ENCODE data around the gene PDRG1.
"Not testable (repeated sequence)": the region's sequence is repeated elsewhere in the genome, so short reads cannot be mapped to it uniquely, and the experiment has no call there.

The PDRG1 gene

GRCh38 chr20:31923388-31924331 is 28.2 kb downstream of the PDRG1 start:
- ChIA-PET CTCF (interaction anchor here (1.1 to 2.0 kb wide), 4 partner anchors 27 to 71 kb away, joined by 3 to 6 read pairs (median 4); partner anchors contain the start of gene PDRG1), POLR2A (no interaction called here)
- WGBS (ENCODE audit: insufficient coverage) = 60% methylated on average over 5 of the region's 13 CpGs

GRCh38 chr20:31922588-31922987 is 29.3 kb downstream of the PDRG1 start:
- 100% methylated on average over 3 of the region's 4 CpGs for WGBS (ENCODE audit: insufficient coverage)
- H3K9me3 ChIP-seq (ENCODE audit: control extremely low read depth in 1 of 5, control insufficient read depth in 4 of 5, insufficient read depth in 2 of 5, low read depth in 1 of 5, low read length in 4 of 5) = no peaks in the 10 kb centered on the region
- CTCF ChIA-PET = no interaction called here
- DNase-seq = no peak
- no peaks in the 10 kb centered on the region for H3K36me3 ChIP-seq (ENCODE audit: control insufficient read depth in 4 of 4, insufficient read depth in 4 of 4, low read length in 3 of 4)
- no peak overlapping the region for H3K27ac ChIP-seq (ENCODE audit: insufficient read depth in 1 of 2, low read depth in 1 of 2, low read length in 2 of 2, poor library complexity in 1 of 2, severe bottlenecking in 2 of 2)
- peaks cover 0 to 22% (median 11%) of the 10 kb centered on the region in 4 experiments for H3K4me1 ChIP-seq (ENCODE audit: control extremely low read depth in 1 of 4, control insufficient read depth in 4 of 4, insufficient read depth in 4 of 4, low read length in 3 of 4)
- POLR2A ChIA-PET = no interaction called here
- H3K27me3 ChIP-seq (replicated peaks in 2 of 5; ENCODE audit: control insufficient read depth in 4 of 5, insufficient read depth in 5 of 5, low read length in 4 of 5) = no peaks in the 10 kb centered on the region
- no peak overlapping the region for H3K4me3 ChIP-seq (ENCODE audit: control insufficient read depth in 1 of 7, extremely low read depth in 1 of 7, insufficient read depth in 4 of 7, low read depth in 2 of 7, low read length in 6 of 7)

More at GRCh38 chr20:31923388-31924331, 28.2 kb downstream of the PDRG1 start:
- peaks cover 0 to 13% (median under 1%) of the 10 kb centered on the region in 4 experiments for H3K4me1 ChIP-seq (ENCODE audit: control extremely low read depth in 1 of 4, control insufficient read depth in 4 of 4, insufficient read depth in 4 of 4, low read length in 3 of 4)
- no peak overlapping the region for H3K27ac ChIP-seq (ENCODE audit: insufficient read depth in 1 of 2, low read depth in 1 of 2, low read length in 2 of 2, poor library complexity in 1 of 2, severe bottlenecking in 2 of 2)
- H3K4me3 ChIP-seq (ENCODE audit: control insufficient read depth in 1 of 7, extremely low read depth in 1 of 7, insufficient read depth in 4 of 7, low read depth in 2 of 7, low read length in 6 of 7) = no peak overlapping the region
- H3K9me3 ChIP-seq (ENCODE audit: control extremely low read depth in 1 of 5, control insufficient read depth in 4 of 5, insufficient read depth in 2 of 5, low read depth in 1 of 5, low read length in 4 of 5) = no peaks in the 10 kb centered on the region
- DNase-seq = peak in 2 of 3 donors; percentile 49 to 55
- no peaks in the 10 kb centered on the region for H3K36me3 ChIP-seq (ENCODE audit: control insufficient read depth in 4 of 4, insufficient read depth in 4 of 4, low read length in 3 of 4)
- no peaks in the 10 kb centered on the region for H3K27me3 ChIP-seq (replicated peaks in 2 of 5; ENCODE audit: control insufficient read depth in 4 of 5, insufficient read depth in 5 of 5, low read length in 4 of 5)

GRCh38 chr20:31922181-31922580 is 29.7 kb downstream of the PDRG1 start:
- no peak for DNase-seq
- CTCF ChIA-PET = no interaction called here
- POLR2A ChIA-PET = no interaction called here
- WGBS (ENCODE audit: insufficient coverage) = 69% methylated on average over 4 of the region's 4 CpGs
- Histone ChIP-seq H3K4me3 (ENCODE audit: control insufficient read depth in 1 of 7, extremely low read depth in 1 of 7, insufficient read depth in 4 of 7, low read depth in 2 of 7, low read length in 6 of 7) (no peak overlapping the region), H3K27ac (ENCODE audit: insufficient read depth in 1 of 2, low read depth in 1 of 2, low read length in 2 of 2, poor library complexity in 1 of 2, severe bottlenecking in 2 of 2) (no peak overlapping the region), H3K36me3 (ENCODE audit: control insufficient read depth in 4 of 4, insufficient read depth in 4 of 4, low read length in 3 of 4) (no peaks in the 10 kb centered on the region), H3K27me3 (replicated peaks in 2 of 5; ENCODE audit: control insufficient read depth in 4 of 5, insufficient read depth in 5 of 5, low read length in 4 of 5) (no peaks in the 10 kb centered on the region), H3K9me3 (ENCODE audit: control extremely low read depth in 1 of 5, control insufficient read depth in 4 of 5, insufficient read depth in 2 of 5, low read depth in 1 of 5, low read length in 4 of 5) (no peaks in the 10 kb centered on the region), H3K4me1 (ENCODE audit: control extremely low read depth in 1 of 4, control insufficient read depth in 4 of 4, insufficient read depth in 4 of 4, low read length in 3 of 4) (peaks cover 0 to 26% (median 14%) of the 10 kb centered on the region in 4 experiments)

- peaks cover 0 to 27% (median 15%) of the 10 kb centered on the region in 4 experiments for H3K4me1 ChIP-seq (ENCODE audit: control extremely low read depth in 1 of 4, control insufficient read depth in 4 of 4, insufficient read depth in 4 of 4, low read length in 3 of 4)
- H3K36me3 ChIP-seq (ENCODE audit: control insufficient read depth in 4 of 4, insufficient read depth in 4 of 4, low read length in 3 of 4); H3K4me3 ChIP-seq (ENCODE audit: control insufficient read depth in 1 of 7, extremely low read depth in 1 of 7, insufficient read depth in 4 of 7, low read depth in 2 of 7, low read length in 6 of 7); H3K9me3 ChIP-seq (ENCODE audit: control extremely low read depth in 1 of 5, control insufficient read depth in 4 of 5, insufficient read depth in 2 of 5, low read depth in 1 of 5, low read length in 4 of 5); H3K27me3 ChIP-seq (replicated peaks in 2 of 5; ENCODE audit: control insufficient read depth in 4 of 5, insufficient read depth in 5 of 5, low read length in 4 of 5); H3K27ac ChIP-seq (ENCODE audit: insufficient read depth in 1 of 2, low read depth in 1 of 2, low read length in 2 of 2, poor library complexity in 1 of 2, severe bottlenecking in 2 of 2); DNase-seq: not testable (repeated sequence)
- POLR2A ChIA-PET = interaction anchor here (1.1 kb wide), 1 partner anchor 52 kb away, joined by 3 read pairs; no protein-coding TSS in a partner anchor
- WGBS (ENCODE audit: insufficient coverage) = no CpG with 5 or more reads among the region's 5 CpGs
- CTCF ChIA-PET = interaction anchor here (3.0 kb wide), 1 partner anchor 13 kb away, joined by 16 read pairs; no protein-coding TSS in a partner anchor
These were observed 30.4 kb downstream of the PDRG1 start for GRCh38 chr20:31921480-31921879.

GRCh38 chr20:31920275-31920855 is 31.5 kb downstream of the PDRG1 start:
- no peaks in the 10 kb centered on the region for H3K36me3 ChIP-seq (ENCODE audit: control insufficient read depth in 4 of 4, insufficient read depth in 4 of 4, low read length in 3 of 4)
- no peak overlapping the region for H3K27ac ChIP-seq (ENCODE audit: insufficient read depth in 1 of 2, low read depth in 1 of 2, low read length in 2 of 2, poor library complexity in 1 of 2, severe bottlenecking in 2 of 2)
- CTCF ChIA-PET = interaction anchor here (0.6 to 3.0 kb wide), 5 partner anchors 14 to 97 kb away, joined by 3 to 16 read pairs (median 4); no protein-coding TSS in a partner anchor
- no peak for DNase-seq
- H3K4me1 ChIP-seq (ENCODE audit: control extremely low read depth in 1 of 4, control insufficient read depth in 4 of 4, insufficient read depth in 4 of 4, low read length in 3 of 4) = peaks cover 0 to 27% (median 15%) of the 10 kb centered on the region in 4 experiments
- H3K4me3 ChIP-seq (ENCODE audit: control insufficient read depth in 1 of 7, extremely low read depth in 1 of 7, insufficient read depth in 4 of 7, low read depth in 2 of 7, low read length in 6 of 7) = no peak overlapping the region
- 84% methylated on average over 8 of the region's 11 CpGs for WGBS (ENCODE audit: insufficient coverage)
- no peaks in the 10 kb centered on the region for H3K27me3 ChIP-seq (replicated peaks in 2 of 5; ENCODE audit: control insufficient read depth in 4 of 5, insufficient read depth in 5 of 5, low read length in 4 of 5)
- POLR2A ChIA-PET = interaction anchor here (1.1 kb wide), 1 partner anchor 51 kb away, joined by 3 read pairs; no protein-coding TSS in a partner anchor
- H3K9me3 ChIP-seq (ENCODE audit: control extremely low read depth in 1 of 5, control insufficient read depth in 4 of 5, insufficient read depth in 2 of 5, low read depth in 1 of 5, low read length in 4 of 5) = no peaks in the 10 kb centered on the region

GRCh38 chr20:31919410-31920155 is 32.3 kb downstream of the PDRG1 start:
- Histone ChIP-seq H3K36me3 (ENCODE audit: control insufficient read depth in 4 of 4, insufficient read depth in 4 of 4, low read length in 3 of 4) (no peaks in the 10 kb centered on the region), H3K27ac (ENCODE audit: insufficient read depth in 1 of 2, low read depth in 1 of 2, low read length in 2 of 2, poor library complexity in 1 of 2, severe bottlenecking in 2 of 2) (no peak overlapping the region), H3K9me3 (ENCODE audit: control extremely low read depth in 1 of 5, control insufficient read depth in 4 of 5, insufficient read depth in 2 of 5, low read depth in 1 of 5, low read length in 4 of 5) (no peaks in the 10 kb centered on the region), H3K27me3 (replicated peaks in 2 of 5; ENCODE audit: control insufficient read depth in 4 of 5, insufficient read depth in 5 of 5, low read length in 4 of 5) (no peaks in the 10 kb centered on the region), H3K4me3 (ENCODE audit: control insufficient read depth in 1 of 7, extremely low read depth in 1 of 7, insufficient read depth in 4 of 7, low read depth in 2 of 7, low read length in 6 of 7) (no peak overlapping the region), H3K4me1 (ENCODE audit: control extremely low read depth in 1 of 4, control insufficient read depth in 4 of 4, insufficient read depth in 4 of 4, low read length in 3 of 4) (peaks cover 0 to 27% (median 15%) of the 10 kb centered on the region in 4 experiments)
- ChIA-PET POLR2A (no interaction called here), CTCF (interaction anchor here (0.8 to 3.0 kb wide), 6 partner anchors 15 to 88 kb away, joined by 3 to 16 read pairs (median 4); no protein-coding TSS in a partner anchor)
- no peak for DNase-seq
- WGBS (ENCODE audit: insufficient coverage) = 71% methylated on average over 2 of the region's 6 CpGs
